ENCODE results near the gene RNF123. TPM values are rescaled to one million over a fixed set of nuclear protein-coding genes. Genes with fewer than 3 reads are reported as not detected.

RNF123 gene
- total RNA-seq, 6 experiments from 2014 or later: 35.3 to 44.2 (median 39.8) TPM

- peaks cover 29% of the 10 kb centered on the region for H3K27me3 Mint-ChIP-seq (ENCODE audit: insufficient read depth)
- DNase-seq: no peak
Measured at GRCh38 chr3:49650637-49651036, 38.7 kb upstream of the RNF123 start.

GRCh38 chr3:49652218-49652902 is 37.0 kb upstream of the RNF123 start:
- Mint-ChIP-seq H3K4me1 (ENCODE audit: low read depth) (no peaks in the 10 kb centered on the region), H3K4me3 (no peak overlapping the region), H3K9me3 (no peaks in the 10 kb centered on the region), H3K27ac (no peak overlapping the region), H3K27me3 (ENCODE audit: insufficient read depth) (peaks cover 35% of the 10 kb centered on the region), H3K36me3 (ENCODE audit: low read depth) (no peaks in the 10 kb centered on the region)
- no peak for TF ChIP-seq CTCF (IDR thresholded peaks at IDR 0.05)
- no peak for DNase-seq

More at GRCh38 chr3:49650637-49651036, 38.7 kb upstream of the RNF123 start:
- H3K36me3 Mint-ChIP-seq (ENCODE audit: low read depth): no peaks in the 10 kb centered on the region
- H3K27ac Mint-ChIP-seq: no peak overlapping the region
- no peaks in the 10 kb centered on the region for H3K9me3 Mint-ChIP-seq
- no peaks in the 10 kb centered on the region for H3K4me1 Mint-ChIP-seq (ENCODE audit: low read depth)
- no peak for TF ChIP-seq CTCF (IDR thresholded peaks at IDR 0.05)
- H3K4me3 Mint-ChIP-seq: no peak overlapping the region

GRCh38 chr3:49652903-49653415 is 36.4 kb upstream of the RNF123 start:
- Mint-ChIP-seq H3K27ac (no peak overlapping the region), H3K27me3 (ENCODE audit: insufficient read depth) (peaks cover 38% of the 10 kb centered on the region), H3K4me3 (no peak overlapping the region), H3K9me3 (no peaks in the 10 kb centered on the region), H3K4me1 (ENCODE audit: low read depth) (no peaks in the 10 kb centered on the region), H3K36me3 (ENCODE audit: low read depth) (no peaks in the 10 kb centered on the region)
- no peak for TF ChIP-seq CTCF (IDR thresholded peaks at IDR 0.05)
- no peak for DNase-seq

GRCh38 chr3:49653621-49654020 is 35.7 kb upstream of the RNF123 start:
- TF ChIP-seq CTCF (IDR thresholded peaks at IDR 0.05): no peak
- H3K4me3 Mint-ChIP-seq: no peak overlapping the region
- no peaks in the 10 kb centered on the region for H3K9me3 Mint-ChIP-seq
- no peak for DNase-seq
- no peak overlapping the region for H3K27ac Mint-ChIP-seq
- no peaks in the 10 kb centered on the region for H3K36me3 Mint-ChIP-seq (ENCODE audit: low read depth)
- peaks cover 38% of the 10 kb centered on the region for H3K27me3 Mint-ChIP-seq (ENCODE audit: insufficient read depth)
- no peaks in the 10 kb centered on the region for H3K4me1 Mint-ChIP-seq (ENCODE audit: low read depth)

GRCh38 chr3:49654176-49654825 is 35.1 kb upstream of the RNF123 start:
- Mint-ChIP-seq H3K27ac (no peak overlapping the region), H3K27me3 (ENCODE audit: insufficient read depth) (peaks cover 39% of the 10 kb centered on the region)

More at GRCh38 chr3:49654176-49654825, 35.1 kb upstream of the RNF123 start:
- no peaks in the 10 kb centered on the region for H3K36me3 Mint-ChIP-seq (ENCODE audit: low read depth)
- no peak for DNase-seq
- TF ChIP-seq CTCF (IDR thresholded peaks at IDR 0.05): no peak
- no peak overlapping the region for H3K4me3 Mint-ChIP-seq
- no peaks in the 10 kb centered on the region for H3K4me1 Mint-ChIP-seq (ENCODE audit: low read depth)
- H3K9me3 Mint-ChIP-seq: no peaks in the 10 kb centered on the region
